Loucy (cell line): Measurements from ENCODE around the gene EYA3.

Experiments used
- H2AFZ ChIP-seq: fragments of 200-600 bp; sonication (generic); 2 replicates; pipeline ENCODE4 v1.6.0; 2016; ENCODE audit warnings: antibody characterized with exemption, mild to moderate bottlenecking, low read length, moderate library complexity
- H3F3A ChIP-seq: fragments of 200-600 bp; 2 replicates; pipeline ENCODE4 v1.6.0; 2016; ENCODE audit warnings: antibody characterized with exemption, low read depth, mild to moderate bottlenecking
- H3K27me3 ChIP-seq: fragments of 200-600 bp; sonication (generic); 2 replicates; pipeline ENCODE4 v1.6.1; 2014; ENCODE audit warnings: low read length, mild to moderate bottlenecking; ENCODE audit not compliant: insufficient read depth, poor library complexity, severe bottlenecking
- H3K36me3 ChIP-seq: fragments of 200-600 bp; sonication (generic); 2 replicates; pipeline ENCODE4 v1.6.1; 2016; ENCODE audit warnings: low read length; ENCODE audit not compliant: insufficient read depth
- H3K4me1 ChIP-seq: fragments of 200-600 bp; sonication (generic); 2 replicates; pipeline ENCODE4 v1.5.1; 2014; ENCODE audit warnings: low read length, mild to moderate bottlenecking; ENCODE audit not compliant: insufficient read depth, poor library complexity, severe bottlenecking
- H3K4me2 ChIP-seq: fragments of 200-600 bp; sonication (generic); 2 replicates; pipeline ENCODE4 v1.6.0; 2014; ENCODE audit warnings: antibody characterized with exemption, low read length, low read depth, mild to moderate bottlenecking; ENCODE audit not compliant: poor library complexity, severe bottlenecking
- H3K4me3 ChIP-seq: fragments of 200-600 bp; sonication (generic); 2 replicates; pipeline ENCODE4 v1.5.1; 2014; ENCODE audit warnings: low read length, mild to moderate bottlenecking, mixed read lengths; ENCODE audit not compliant: poor library complexity, severe bottlenecking
- H3K79me2 ChIP-seq: fragments of 200-600 bp; sonication (generic); 2 replicates; pipeline ENCODE4 v1.6.1; 2014; ENCODE audit warnings: low read length; ENCODE audit not compliant: insufficient read depth
- H3K9ac ChIP-seq: fragments of 200-600 bp; sonication (generic); 2 replicates; pipeline ENCODE4 v1.6.0; 2014; ENCODE audit warnings: mild to moderate bottlenecking, low read depth, low read length, moderate library complexity; ENCODE audit not compliant: poor library complexity, severe bottlenecking
- H3K9me2 ChIP-seq: fragments of 200-600 bp; sonication (generic); replicated peaks from 2 replicates; pipeline ENCODE4 v1.6.1; 2016; ENCODE audit warnings: low read depth, low read length, mixed read lengths
- H3K9me3 ChIP-seq: fragments of 200-600 bp; sonication (generic); 2 replicates; pipeline ENCODE4 v1.6.1; 2014; ENCODE audit warnings: mild to moderate bottlenecking, antibody characterized with exemption, low read length, low read depth; ENCODE audit not compliant: insufficient read depth
- H4K20me1 ChIP-seq: fragments of 200-600 bp; sonication (generic); 2 replicates; pipeline ENCODE4 v1.6.0; 2014; ENCODE audit warnings: antibody characterized with exemption, low read length, mild to moderate bottlenecking; ENCODE audit not compliant: insufficient read depth, poor library complexity, severe bottlenecking
- EZH2phosphoT487 ChIP-seq: fragments of 200-600 bp; IDR thresholded peaks from 2 replicates; pipeline ENCODE4 v1.6.1; 2018; ENCODE audit warnings: antibody characterized with exemption, mild to moderate bottlenecking, moderate library complexity, borderline replicate concordance
- TF ChIP-seq, protein P1 (sequence below): fragments of 200-600 bp; sonication (generic); conservative IDR thresholded peaks from 2 replicates; pipeline ENCODE4 v1.5.1; 2014; ENCODE audit warnings: mild to moderate bottlenecking, antibody characterized with exemption, low read length

EYA3 gene

DNA sequence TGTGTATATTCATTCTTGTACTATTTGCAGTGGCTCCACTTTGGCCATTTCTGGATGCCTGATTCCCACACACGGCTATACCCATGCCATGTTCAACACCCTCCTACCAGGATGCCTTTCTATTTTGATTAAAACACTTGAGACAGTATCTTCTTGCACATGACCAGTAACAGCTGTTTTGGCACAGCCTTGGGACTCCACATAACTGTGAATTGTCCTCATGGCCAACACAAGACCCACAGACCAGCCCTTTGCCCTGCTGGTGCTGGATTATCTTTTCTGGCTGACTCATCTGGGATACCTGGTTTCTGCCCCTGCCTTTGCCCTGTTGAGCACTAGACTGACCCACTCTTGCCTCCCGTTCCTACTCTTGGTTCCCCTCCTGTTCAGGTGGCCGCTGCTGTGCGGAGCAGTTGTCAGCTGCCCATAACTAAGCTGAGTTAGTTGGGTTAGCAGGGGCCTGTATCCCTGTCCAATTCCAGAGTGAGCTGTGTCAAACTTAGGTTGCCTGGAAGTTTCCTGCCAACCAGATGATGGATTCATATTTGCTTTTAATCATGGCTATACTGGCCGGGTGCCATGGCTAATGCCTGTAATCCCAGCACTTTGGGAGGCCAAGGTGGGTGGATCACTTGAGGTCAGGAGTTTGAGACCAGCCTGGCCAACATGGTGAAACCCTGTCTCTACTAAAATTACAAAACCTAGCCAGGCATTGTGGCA, 10.8 kb upstream of the EYA3 start:
- no peaks in the 10 kb centered on the region for H3K9me2 ChIP-seq
- H2AFZ ChIP-seq: no peak overlapping the region
- H3K4me1 ChIP-seq: no peaks in the 10 kb centered on the region
- no peaks in the 10 kb centered on the region for H3K9me3 ChIP-seq
- no peaks in the 10 kb centered on the region for H3K79me2 ChIP-seq
- no peaks in the 10 kb centered on the region for H3K27me3 ChIP-seq
- no peaks in the 10 kb centered on the region for H3K36me3 ChIP-seq
- TF ChIP-seq EZH2phosphoT487: no peak
- TF ChIP-seq, protein P1, sequence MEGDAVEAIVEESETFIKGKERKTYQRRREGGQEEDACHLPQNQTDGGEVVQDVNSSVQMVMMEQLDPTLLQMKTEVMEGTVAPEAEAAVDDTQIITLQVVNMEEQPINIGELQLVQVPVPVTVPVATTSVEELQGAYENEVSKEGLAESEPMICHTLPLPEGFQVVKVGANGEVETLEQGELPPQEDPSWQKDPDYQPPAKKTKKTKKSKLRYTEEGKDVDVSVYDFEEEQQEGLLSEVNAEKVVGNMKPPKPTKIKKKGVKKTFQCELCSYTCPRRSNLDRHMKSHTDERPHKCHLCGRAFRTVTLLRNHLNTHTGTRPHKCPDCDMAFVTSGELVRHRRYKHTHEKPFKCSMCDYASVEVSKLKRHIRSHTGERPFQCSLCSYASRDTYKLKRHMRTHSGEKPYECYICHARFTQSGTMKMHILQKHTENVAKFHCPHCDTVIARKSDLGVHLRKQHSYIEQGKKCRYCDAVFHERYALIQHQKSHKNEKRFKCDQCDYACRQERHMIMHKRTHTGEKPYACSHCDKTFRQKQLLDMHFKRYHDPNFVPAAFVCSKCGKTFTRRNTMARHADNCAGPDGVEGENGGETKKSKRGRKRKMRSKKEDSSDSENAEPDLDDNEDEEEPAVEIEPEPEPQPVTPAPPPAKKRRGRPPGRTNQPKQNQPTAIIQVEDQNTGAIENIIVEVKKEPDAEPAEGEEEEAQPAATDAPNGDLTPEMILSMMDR: no peak
- no peak overlapping the region for H3K4me2 ChIP-seq
- H3K4me3 ChIP-seq: no peak overlapping the region
- no peak overlapping the region for H3K9ac ChIP-seq
- no peaks in the 10 kb centered on the region for H4K20me1 ChIP-seq
- H3F3A ChIP-seq: no peaks in the 10 kb centered on the region

DNA sequence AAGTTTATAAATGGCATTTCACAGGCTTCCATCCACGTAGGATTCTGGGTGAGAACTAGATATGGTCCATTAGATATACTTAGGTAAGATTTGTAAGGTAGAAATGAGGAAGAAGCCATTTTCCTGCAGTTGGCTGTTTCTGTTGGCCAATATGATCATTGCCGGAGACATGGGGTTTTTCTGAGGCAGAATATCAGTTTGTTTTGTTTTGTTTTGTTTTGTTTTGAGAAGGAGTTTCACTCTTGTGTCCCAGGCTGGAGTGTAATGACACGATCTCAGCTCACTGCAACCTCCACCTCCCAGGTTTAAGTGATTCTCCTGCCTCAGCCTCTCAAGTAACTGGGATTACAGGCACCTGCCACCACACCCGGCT, 8.7 kb upstream of the EYA3 start:
- H4K20me1 ChIP-seq: no peaks in the 10 kb centered on the region
- no peaks in the 10 kb centered on the region for H3K9me2 ChIP-seq
- no peaks in the 10 kb centered on the region for H3K4me1 ChIP-seq
- no peak overlapping the region for H3K4me3 ChIP-seq
- no peaks in the 10 kb centered on the region for H3K9me3 ChIP-seq
- no peaks in the 10 kb centered on the region for H3K36me3 ChIP-seq
- H3K4me2 ChIP-seq: no peak overlapping the region
- no peak overlapping the region for H3K9ac ChIP-seq
- H3K79me2 ChIP-seq: no peaks in the 10 kb centered on the region
- TF ChIP-seq EZH2phosphoT487: no peak
- TF ChIP-seq, protein P1: no peak
- no peak overlapping the region; the same call in 1 of the 2 replicates for H2AFZ ChIP-seq
- no peaks in the 10 kb centered on the region for H3F3A ChIP-seq
- H3K27me3 ChIP-seq: no peaks in the 10 kb centered on the region

DNA sequence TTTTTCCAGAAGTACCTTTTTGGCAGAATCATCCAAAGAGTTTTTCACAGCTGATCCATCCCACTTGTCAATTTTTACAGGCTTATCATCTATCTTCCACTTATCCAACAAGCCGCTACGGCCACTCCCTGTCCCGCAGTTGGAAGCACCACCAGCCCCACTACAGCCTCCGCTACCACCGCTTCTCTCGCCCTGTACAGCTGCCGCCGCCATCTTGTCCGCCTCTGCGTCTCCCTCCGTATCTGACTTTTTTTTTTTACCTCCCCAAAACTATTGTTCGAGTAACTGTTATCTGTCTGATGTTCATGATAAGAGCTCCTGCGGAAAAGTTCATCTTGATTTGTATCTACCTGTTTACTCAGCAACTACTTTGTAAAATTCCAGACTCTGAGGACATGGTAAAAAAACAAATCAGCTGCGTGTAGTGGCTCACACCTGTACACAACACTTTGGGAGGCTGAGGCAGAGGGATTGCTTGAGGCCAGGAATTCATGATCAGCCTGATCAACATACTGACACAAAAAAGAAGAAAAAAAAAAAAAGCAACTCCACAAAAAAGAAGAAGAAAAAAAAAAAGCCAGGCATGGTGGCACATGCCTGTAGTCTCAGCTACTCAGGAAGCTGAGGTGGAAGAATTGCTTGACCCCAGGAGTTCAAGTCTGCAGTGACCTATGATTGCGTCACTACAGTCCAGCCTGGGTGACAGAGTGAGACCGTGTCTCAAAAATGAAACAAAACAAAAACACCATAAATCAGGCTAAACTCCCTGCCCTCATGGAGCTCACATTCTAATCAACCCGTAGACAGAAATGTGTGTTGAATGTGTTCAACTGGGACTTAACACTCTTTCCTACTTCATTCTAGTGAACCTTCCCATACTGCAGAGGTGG, 8.0 kb upstream of the EYA3 start:
- Histone ChIP-seq H3K9ac (no peak overlapping the region), H4K20me1 (no peaks in the 10 kb centered on the region), H3F3A (no peaks in the 10 kb centered on the region), H3K9me2 (no peaks in the 10 kb centered on the region), H3K4me1 (no peaks in the 10 kb centered on the region), H3K4me2 (no peak overlapping the region), H3K27me3 (no peaks in the 10 kb centered on the region), H3K4me3 (no peak overlapping the region), H3K79me2 (no peaks in the 10 kb centered on the region), H2AFZ (no peak overlapping the region), H3K36me3 (no peaks in the 10 kb centered on the region), H3K9me3 (no peaks in the 10 kb centered on the region)
- TF ChIP-seq EZH2phosphoT487: no peak
- TF ChIP-seq, protein P1: no peak
